Tibial artery (tissue), 4 donors: ENCODE measurements around the gene TMEM132A.
A peak's percentile ranks its signal among the peaks of the same experiment; 100 is the strongest.

Experiments used
- DNase-seq, 2 donors: peaks; one replicate each; pipeline ENCODE4 v3.0.0-alpha.2; 2019
- H3K27ac ChIP-seq, 2 donors: fragments of 200-600 bp; sonication (generic) in 1 of 2; 1 replicate in 1 of 2; 2 replicates in 1 of 2; pipeline ENCODE4 v1.5.1; 2018 to 2019; ENCODE audit warnings: mild to moderate bottlenecking in 1 of 2
- H3K27me3 ChIP-seq, 2 donors: fragments of 200-600 bp; sonication (generic) in 1 of 2; one replicate each; pipeline versions ENCODE4 v1.5.1 to v1.6.0; 2016 to 2019
- H3K36me3 ChIP-seq, 3 donors: fragments of 200-600 bp; sonication (generic) in 2 of 3; one replicate each; pipeline ENCODE4 v1.5.1; 2016 to 2019; ENCODE audit warnings: mild to moderate bottlenecking in 2 of 3
- H3K4me1 ChIP-seq, 4 donors: fragments of 200-600 bp; sonication (generic) in 2 of 4; 1 replicate in 3 of 4; 2 replicates in 1 of 4; pipeline ENCODE4 v1.5.1; 2016 to 2019
- H3K4me3 ChIP-seq, 2 donors: fragments of 200-600 bp; sonication (generic) in 1 of 2; 1 replicate in 1 of 2; 2 replicates in 1 of 2; pipeline ENCODE4 v1.5.1; 2018 to 2019; ENCODE audit warnings: mild to moderate bottlenecking in 2 of 2
- H3K9me3 ChIP-seq, 3 donors: fragments of 200-600 bp; sonication (generic) in 1 of 3; one replicate each; pipeline ENCODE4 v1.5.1; 2016 to 2019
- CTCF ChIP-seq, 2 experiments: fragments of 200-600 bp in 1 of 2; fragments of 450-650 bp in 1 of 2; IDR thresholded peaks; one replicate each; pipeline ENCODE4 v1.5.1; 2017 to 2019; ENCODE audit warnings: antibody characterized with exemption in 2 of 2, mild to moderate bottlenecking in 1 of 2, moderate library complexity in 1 of 2
- intact Hi-C: fragments of 100-400 bp; cut with DNase I; formaldehyde crosslinking; loops from one replicate; pipeline ENCODE4 v1.15.0; 2023; ENCODE audit warnings: low total_unique reads

Gene TMEM132A

GRCh38 chr11:60891103-60891741 is 33.0 kb upstream of the TMEM132A start:
- H3K27ac ChIP-seq: no peak overlapping the region
- no peaks in the 10 kb centered on the region for H3K27me3 ChIP-seq
- no peaks in the 10 kb centered on the region for H3K4me1 ChIP-seq
- peaks cover 45 to 77% (median 53%) of the 10 kb centered on the region in 3 donors for H3K36me3 ChIP-seq
- intact Hi-C loops: no loop called here
- no peak for TF ChIP-seq CTCF (IDR thresholded peaks at IDR 0.05)
- H3K9me3 ChIP-seq: no peaks in the 10 kb centered on the region
- no peak for DNase-seq
- no peak overlapping the region for H3K4me3 ChIP-seq

- no peak for DNase-seq
- no peak overlapping the region for H3K4me3 ChIP-seq
- no peaks in the 10 kb centered on the region for H3K4me1 ChIP-seq
- no peaks in the 10 kb centered on the region for H3K9me3 ChIP-seq
- no peak overlapping the region for H3K27ac ChIP-seq
- no peaks in the 10 kb centered on the region for H3K27me3 ChIP-seq
- intact Hi-C loops: no loop called here
- peaks cover 62 to 97% (median 83%) of the 10 kb centered on the region in 3 donors for H3K36me3 ChIP-seq
- no peak for TF ChIP-seq CTCF (IDR thresholded peaks at IDR 0.05)
Measured at GRCh38 chr11:60895687-60896086, 28.6 kb upstream of the TMEM132A start.

- Histone ChIP-seq H3K4me3 (no peak overlapping the region), H3K27ac (no peak overlapping the region), H3K27me3 (no peaks in the 10 kb centered on the region), H3K9me3 (no peaks in the 10 kb centered on the region), H3K4me1 (peaks cover 0 to 2% (median 0%) of the 10 kb centered on the region in 4 donors), H3K36me3 (peaks cover 78 to 98% (median 94%) of the 10 kb centered on the region in 3 donors)
- TF ChIP-seq CTCF (IDR thresholded peaks at IDR 0.05): no peak
- DNase-seq: no peak
- intact Hi-C loops: no loop called here
Measured at GRCh38 chr11:60897496-60897895, 26.8 kb upstream of the TMEM132A start.

- H3K36me3 ChIP-seq: peaks cover 67 to 94% (median 89%) of the 10 kb centered on the region in 3 donors
- H3K4me3 ChIP-seq: no peak overlapping the region
- intact Hi-C loops: no loop called here
- peaks cover 0 to 7% (median 3%) of the 10 kb centered on the region in 4 donors for H3K4me1 ChIP-seq
- TF ChIP-seq CTCF (IDR thresholded peaks at IDR 0.05): peak; percentile 74 to 93
- H3K27me3 ChIP-seq: no peaks in the 10 kb centered on the region
- no peaks in the 10 kb centered on the region for H3K9me3 ChIP-seq
- no peak for DNase-seq
- H3K27ac ChIP-seq: no peak overlapping the region
Measured at GRCh38 chr11:60899046-60899936, 25.0 kb upstream of the TMEM132A start.

GRCh38 chr11:60899977-60900376 is 24.3 kb upstream of the TMEM132A start:
- no peak for DNase-seq
- intact Hi-C loops: loop anchor here (2.0 kb wide), 1 partner anchor 69 kb away; no protein-coding TSS in a partner anchor
- H3K9me3 ChIP-seq: no peaks in the 10 kb centered on the region
- H3K36me3 ChIP-seq: peaks cover 64 to 87% (median 82%) of the 10 kb centered on the region in 3 donors
- TF ChIP-seq CTCF (IDR thresholded peaks at IDR 0.05): no peak
- H3K4me1 ChIP-seq: peaks cover 0 to 14% (median 9%) of the 10 kb centered on the region in 4 donors
- H3K4me3 ChIP-seq: no peak overlapping the region
- H3K27me3 ChIP-seq: no peaks in the 10 kb centered on the region
- no peak overlapping the region for H3K27ac ChIP-seq
